ENCODE results near the gene KDM5A. TPM values are rescaled to one million over a fixed set of nuclear protein-coding genes. Genes with fewer than 3 reads are reported as not detected.
A peak's percentile ranks its signal among the peaks of the same experiment; 100 is the strongest.

Gene KDM5A
- total and polyA plus RNA-seq, 5 experiments from 2014 or later: 43.6 to 126 (median 60.1) TPM

DNA sequence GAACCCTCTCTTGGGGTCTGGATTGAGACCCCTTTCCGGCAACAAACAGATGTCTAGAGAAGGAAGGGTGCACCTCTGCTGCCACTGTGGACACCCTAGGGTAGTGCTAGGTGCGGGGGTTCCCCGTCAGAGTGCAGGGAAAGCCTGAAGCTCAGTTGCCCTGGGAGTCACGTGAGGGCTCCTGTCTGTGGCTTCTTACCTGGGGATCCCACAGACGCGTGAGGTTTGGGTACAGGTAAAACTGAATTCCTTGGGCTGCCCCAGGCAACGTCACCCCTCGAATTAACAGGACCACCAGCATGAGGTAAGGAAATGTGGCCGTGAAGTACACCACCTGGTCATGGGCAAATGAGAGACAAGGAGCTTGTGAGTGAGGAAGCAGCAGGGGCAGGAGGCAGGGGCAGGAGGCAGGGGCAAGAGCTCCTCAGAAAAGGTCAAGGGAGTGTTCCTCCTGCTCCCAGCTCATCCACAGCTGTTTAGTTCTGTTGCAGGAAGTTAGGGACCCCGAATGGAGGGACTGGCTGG is 154.2 kb downstream of the KDM5A start:
- Mint-ChIP-seq H3K27me3 (peaks cover 0 to 17% (median 10%) of the 10 kb centered on the region in 5 donors), H3K9me3 (peaks cover 6 to 29% (median 13%) of the 10 kb centered on the region in 9 donors), H3K4me1 (peaks cover 0 to 5% (median 0%) of the 10 kb centered on the region in 4 donors), H3K4me3 (no peak overlapping the region), H3K36me3 (peaks cover 2 to 11% (median 9%) of the 10 kb centered on the region in 3 donors), H3K27ac (no peak overlapping the region)
- DNase-seq (no peak), ATAC-seq (no peak)
- POLR2A ChIA-PET: no interaction called here

- Mint-ChIP-seq H3K27ac (no peak overlapping the region), H3K36me3 (peaks cover 0 to 11% (median 9%) of the 10 kb centered on the region in 3 donors), H3K27me3 (peaks cover 0 to 15% (median 6%) of the 10 kb centered on the region in 5 donors), H3K4me3 (no peak overlapping the region), H3K9me3 (peaks cover 6 to 24% (median 13%) of the 10 kb centered on the region in 9 donors), H3K4me1 (peaks cover 0 to 2% (median 0%) of the 10 kb centered on the region in 4 donors)
- POLR2A ChIA-PET: no interaction called here
- ATAC-seq: no peak
- DNase-seq: no peak
These were observed 155.1 kb downstream of the KDM5A start for GRCh38 chr12:234019-234418.

- peaks cover 0 to 11% (median 9%) of the 10 kb centered on the region in 3 donors for H3K36me3 Mint-ChIP-seq
- POLR2A ChIA-PET: no interaction called here
- peaks cover 6 to 23% (median 13%) of the 10 kb centered on the region in 9 donors for H3K9me3 Mint-ChIP-seq
- no peak overlapping the region for H3K4me3 Mint-ChIP-seq
- DNase-seq (no peak), ATAC-seq (no peak)
- H3K27ac Mint-ChIP-seq: no peak overlapping the region
- H3K4me1 Mint-ChIP-seq: peaks cover 0 to 2% (median 0%) of the 10 kb centered on the region in 4 donors
- H3K27me3 Mint-ChIP-seq: peaks cover 0 to 15% (median 7%) of the 10 kb centered on the region in 5 donors
These were observed 155.5 kb downstream of the KDM5A start for GRCh38 chr12:233615-233968.

GRCh38 chr12:232731-233614 is 156.1 kb downstream of the KDM5A start:
- Mint-ChIP-seq H3K9me3 (peaks cover 6 to 23% (median 13%) of the 10 kb centered on the region in 9 donors), H3K27me3 (peaks cover 0 to 16% (median 8%) of the 10 kb centered on the region in 5 donors), H3K27ac (peak overlapping the region in 2 of 10 donors; percentile 63 to 67), H3K36me3 (peaks cover 0 to 11% (median 9%) of the 10 kb centered on the region in 3 donors), H3K4me1 (peaks cover 0 to 2% (median 0%) of the 10 kb centered on the region in 4 donors), H3K4me3 (no peak overlapping the region)
- ATAC-seq (no peak), DNase-seq (no peak)
- POLR2A ChIA-PET: no interaction called here

DNA sequence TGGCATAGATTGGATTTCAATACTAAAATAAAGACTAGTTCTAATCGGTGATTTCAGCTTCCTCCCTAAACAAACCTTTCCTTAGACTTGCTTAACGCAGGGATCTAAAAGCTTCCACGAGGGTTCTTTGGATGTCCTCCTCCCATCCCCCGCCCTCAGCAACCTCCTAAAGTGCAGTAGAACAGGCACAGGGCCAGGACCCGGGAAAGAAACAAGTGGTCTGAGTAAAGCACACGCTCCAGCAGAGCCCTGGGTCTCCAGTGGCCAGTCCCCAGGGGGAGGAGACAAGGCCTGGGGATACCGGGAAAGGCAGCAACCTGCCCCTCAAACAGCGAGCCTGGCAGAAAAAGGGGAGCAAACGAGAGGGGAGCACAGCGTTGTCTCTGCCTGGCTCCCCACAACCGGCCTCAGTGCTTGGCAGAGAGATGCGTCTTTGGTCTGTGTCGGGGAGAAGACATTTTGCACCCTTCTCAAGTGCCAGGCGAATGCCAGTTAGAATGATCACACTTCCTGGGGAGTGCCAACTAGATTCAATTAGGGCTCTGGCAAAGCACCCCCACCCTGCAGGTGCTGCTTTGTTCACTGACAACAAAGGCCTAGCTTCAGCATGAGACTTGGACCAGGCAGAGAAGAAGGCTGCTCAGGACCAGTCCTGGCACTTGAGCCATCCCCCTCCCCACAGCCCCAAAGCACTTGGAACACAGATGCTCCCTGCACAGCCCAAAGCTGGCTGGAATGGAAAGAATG is 158.0 kb downstream of the KDM5A start:
- H3K27me3 Mint-ChIP-seq: peaks cover 0 to 16% (median 2%) of the 10 kb centered on the region in 5 donors
- no peak overlapping the region for H3K4me3 Mint-ChIP-seq
- ATAC-seq (no peak), DNase-seq (no peak)
- H3K27ac Mint-ChIP-seq: no peak overlapping the region
- H3K9me3 Mint-ChIP-seq: peaks cover 2 to 16% (median 8%) of the 10 kb centered on the region in 9 donors
- H3K4me1 Mint-ChIP-seq: peaks cover 0 to 2% (median 0%) of the 10 kb centered on the region in 4 donors
- H3K36me3 Mint-ChIP-seq: peaks cover 0 to 4% (median 2%) of the 10 kb centered on the region in 3 donors
- POLR2A ChIA-PET: no interaction called here

Other genes with a start within 250 kb of the KDM5A start
- under 1 TPM in 1 of 2 experiments, not detected in 1; 0.78 TPM for gene SLC6A12, start 175.2 kb downstream of the KDM5A start, total RNA-seq
- gene SLC6A12, start 175.2 kb downstream of the KDM5A start, polyA plus RNA-seq: not detected
- 1 to 10 TPM; 1.1 to 3.1 TPM for gene SLC6A13, start 126.5 kb downstream of the KDM5A start, total RNA-seq
- under 1 TPM in 1 of 3 donors, not detected in 2; 0.51 TPM for gene SLC6A13, start 126.5 kb downstream of the KDM5A start, polyA plus RNA-seq
- 10 to 100 TPM; 10.5 to 13.5 TPM for gene CCDC77, start 12.3 kb upstream of the KDM5A start, total RNA-seq
- 1 to 10 TPM; 3.4 to 6.6 (median 4.8) TPM for gene CCDC77, start 12.3 kb upstream of the KDM5A start, polyA plus RNA-seq
- gene B4GALNT3, start 70.6 kb upstream of the KDM5A start, total RNA-seq: under 1 TPM; 0.34 to 0.66 TPM
- 1 to 10 TPM in 1 of 3 donors, under 1 TPM in 2; 0.14 to 1.8 (median 0.40) TPM for gene B4GALNT3, start 70.6 kb upstream of the KDM5A start, polyA plus RNA-seq